Astrocyte (in vitro differentiated cells and primary cell): ENCODE results near the gene TTC22.

ENCODE experiments used
- EZH2 ChIP-seq: IDR thresholded peaks from 2 replicates; pipeline ENCODE4 v1.6.1; 2012; ENCODE audit warnings: mild to moderate bottlenecking, low read length, inconsistent platforms; ENCODE audit not compliant: insufficient read depth
- TF ChIP-seq, protein P1 (sequence below): IDR thresholded peaks from 2 replicates; pipeline ENCODE4 v1.5.1; 2011; ENCODE audit warnings: low read depth, mild to moderate bottlenecking, inconsistent platforms, low read length, moderate library complexity; ENCODE audit not compliant: insufficient read depth

DNA sequence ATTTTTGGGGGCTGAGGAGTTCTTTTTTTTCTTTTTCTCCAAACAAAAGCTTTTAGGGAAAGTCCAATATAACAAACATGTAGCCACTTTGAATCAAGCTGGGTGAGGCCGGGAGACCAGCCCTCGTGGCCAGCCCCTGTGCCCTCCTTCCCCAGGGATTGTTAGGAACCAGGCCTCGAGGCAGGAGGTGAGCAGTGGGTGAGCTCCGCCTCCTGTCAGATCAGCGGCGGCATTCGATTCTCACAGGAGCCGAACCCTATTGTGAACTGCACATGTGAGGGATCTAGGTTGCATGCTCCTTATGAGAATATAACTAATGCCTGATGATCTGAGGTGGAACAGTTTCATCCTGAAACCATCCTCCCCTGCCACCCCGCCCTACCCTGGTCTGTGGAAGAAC, 41.8 kb upstream of the TTC22 start:
- TF ChIP-seq, protein P1, sequence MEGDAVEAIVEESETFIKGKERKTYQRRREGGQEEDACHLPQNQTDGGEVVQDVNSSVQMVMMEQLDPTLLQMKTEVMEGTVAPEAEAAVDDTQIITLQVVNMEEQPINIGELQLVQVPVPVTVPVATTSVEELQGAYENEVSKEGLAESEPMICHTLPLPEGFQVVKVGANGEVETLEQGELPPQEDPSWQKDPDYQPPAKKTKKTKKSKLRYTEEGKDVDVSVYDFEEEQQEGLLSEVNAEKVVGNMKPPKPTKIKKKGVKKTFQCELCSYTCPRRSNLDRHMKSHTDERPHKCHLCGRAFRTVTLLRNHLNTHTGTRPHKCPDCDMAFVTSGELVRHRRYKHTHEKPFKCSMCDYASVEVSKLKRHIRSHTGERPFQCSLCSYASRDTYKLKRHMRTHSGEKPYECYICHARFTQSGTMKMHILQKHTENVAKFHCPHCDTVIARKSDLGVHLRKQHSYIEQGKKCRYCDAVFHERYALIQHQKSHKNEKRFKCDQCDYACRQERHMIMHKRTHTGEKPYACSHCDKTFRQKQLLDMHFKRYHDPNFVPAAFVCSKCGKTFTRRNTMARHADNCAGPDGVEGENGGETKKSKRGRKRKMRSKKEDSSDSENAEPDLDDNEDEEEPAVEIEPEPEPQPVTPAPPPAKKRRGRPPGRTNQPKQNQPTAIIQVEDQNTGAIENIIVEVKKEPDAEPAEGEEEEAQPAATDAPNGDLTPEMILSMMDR: no peak
- TF ChIP-seq EZH2: no peak
